Neuron (in vitro differentiated cells): Measurements from ENCODE around the gene MYOM3.

Experiments used
- H2AFZ ChIP-seq: one replicate; pipeline ENCODE4 v1.6.1; 2013; ENCODE audit warnings: low read depth, mild to moderate bottlenecking, inconsistent platforms, low read length, moderate library complexity
- H3K27me3 ChIP-seq: one replicate; pipeline ENCODE4 v1.6.1; 2013; ENCODE audit warnings: low read length; ENCODE audit not compliant: insufficient read depth
- H3K36me3 ChIP-seq: one replicate; pipeline ENCODE4 v1.6.1; 2013; ENCODE audit warnings: low read length; ENCODE audit not compliant: insufficient read depth
- H3K4me1 ChIP-seq: one replicate; pipeline ENCODE4 v1.6.1; 2013; ENCODE audit warnings: low read length; ENCODE audit not compliant: insufficient read depth
- H3K4me3 ChIP-seq: 2 replicates; pipeline ENCODE4 v1.5.1; 2013; ENCODE audit warnings: mild to moderate bottlenecking, low read length, moderate library complexity
- H3K9me3 ChIP-seq: one replicate; pipeline ENCODE4 v1.6.1; 2013; ENCODE audit warnings: low read length

The MYOM3 gene

GRCh38 chr1:24147816-24148215 is 35.9 kb upstream of the MYOM3 start:
- no peaks in the 10 kb centered on the region for H3K9me3 ChIP-seq
- no peaks in the 10 kb centered on the region for H3K4me1 ChIP-seq
- H3K36me3 ChIP-seq = no peaks in the 10 kb centered on the region
- H3K4me3 ChIP-seq = no peak overlapping the region
- H3K27me3 ChIP-seq = peaks cover 33% of the 10 kb centered on the region
- H2AFZ ChIP-seq = no peak overlapping the region

- H3K4me1 ChIP-seq = no peaks in the 10 kb centered on the region
- H2AFZ ChIP-seq = no peak overlapping the region
- H3K27me3 ChIP-seq = peaks cover 33% of the 10 kb centered on the region
- no peaks in the 10 kb centered on the region for H3K36me3 ChIP-seq
- no peaks in the 10 kb centered on the region for H3K9me3 ChIP-seq
- no peak overlapping the region for H3K4me3 ChIP-seq
Measured at GRCh38 chr1:24147194-24147593, 35.3 kb upstream of the MYOM3 start.

GRCh38 chr1:24142546-24143534 is 30.9 kb upstream of the MYOM3 start, which contains the start of gene IL22RA1:
TSS of gene IL22RA1 (minus strand) at chr1:24143140. CDS start at chr1:24143082, 58 bp downstream.
- no peaks in the 10 kb centered on the region for H3K9me3 ChIP-seq
- H3K4me3 ChIP-seq = no peak within 1 kb of the TSS
- H3K4me1 ChIP-seq = no peaks in the 10 kb centered on the region
- no peaks in the 10 kb centered on the region for H3K36me3 ChIP-seq
- H3K27me3 ChIP-seq = peaks cover 27% of the 10 kb centered on the region
- H2AFZ ChIP-seq = no peak within 1 kb of the TSS

- Histone ChIP-seq H2AFZ (no peak overlapping the region), H3K27me3 (peaks cover 24% of the 10 kb centered on the region), H3K36me3 (no peaks in the 10 kb centered on the region), H3K9me3 (no peaks in the 10 kb centered on the region), H3K4me3 (no peak overlapping the region), H3K4me1 (peaks cover 5% of the 10 kb centered on the region)
Measured at GRCh38 chr1:24141311-24141997, 29.5 kb upstream of the MYOM3 start.

GRCh38 chr1:24140741-24141181 is 28.8 kb upstream of the MYOM3 start:
- Histone ChIP-seq H3K36me3 (no peaks in the 10 kb centered on the region), H3K9me3 (no peaks in the 10 kb centered on the region), H2AFZ (no peak overlapping the region), H3K4me1 (peaks cover 5% of the 10 kb centered on the region), H3K27me3 (peaks cover 24% of the 10 kb centered on the region), H3K4me3 (no peak overlapping the region)

- no peak overlapping the region for H3K4me3 ChIP-seq
- H3K9me3 ChIP-seq = no peaks in the 10 kb centered on the region
- H2AFZ ChIP-seq = no peak overlapping the region
- H3K36me3 ChIP-seq = no peaks in the 10 kb centered on the region
- peaks cover 24% of the 10 kb centered on the region for H3K27me3 ChIP-seq
- H3K4me1 ChIP-seq = peaks cover 5% of the 10 kb centered on the region
Measured at GRCh38 chr1:24139841-24140425, 28.0 kb upstream of the MYOM3 start.

- no peak overlapping the region for H2AFZ ChIP-seq
Measured at GRCh38 chr1:24139222-24139489, 27.2 kb upstream of the MYOM3 start.

GRCh38 chr1:24138476-24139221 is 26.7 kb upstream of the MYOM3 start:
- Histone ChIP-seq H3K36me3 (no peaks in the 10 kb centered on the region), H3K4me3 (no peak overlapping the region), H2AFZ (no peak overlapping the region), H3K4me1 (peaks cover 5% of the 10 kb centered on the region), H3K27me3 (peaks cover 13% of the 10 kb centered on the region), H3K9me3 (no peaks in the 10 kb centered on the region)

More at GRCh38 chr1:24139222-24139489, 27.2 kb upstream of the MYOM3 start:
- Histone ChIP-seq H3K27me3 (peaks cover 18% of the 10 kb centered on the region), H3K4me3 (no peak overlapping the region), H3K9me3 (no peaks in the 10 kb centered on the region), H3K36me3 (no peaks in the 10 kb centered on the region), H3K4me1 (peaks cover 5% of the 10 kb centered on the region)

- Histone ChIP-seq H2AFZ (no peak overlapping the region), H3K4me3 (no peak overlapping the region), H3K4me1 (peaks cover 5% of the 10 kb centered on the region), H3K27me3 (peaks cover 7% of the 10 kb centered on the region), H3K9me3 (no peaks in the 10 kb centered on the region), H3K36me3 (no peaks in the 10 kb centered on the region)
Measured at GRCh38 chr1:24136956-24137539, 25.1 kb upstream of the MYOM3 start.

GRCh38 chr1:24134376-24134775 is 22.4 kb upstream of the MYOM3 start:
- Histone ChIP-seq H3K4me3 (no peak overlapping the region), H3K27me3 (no peaks in the 10 kb centered on the region), H3K4me1 (peaks cover 5% of the 10 kb centered on the region), H3K36me3 (no peaks in the 10 kb centered on the region), H3K9me3 (no peaks in the 10 kb centered on the region), H2AFZ (no peak overlapping the region)

- Histone ChIP-seq H2AFZ (no peak overlapping the region), H3K4me1 (peaks cover 5% of the 10 kb centered on the region), H3K9me3 (no peaks in the 10 kb centered on the region), H3K4me3 (no peak overlapping the region), H3K27me3 (no peaks in the 10 kb centered on the region), H3K36me3 (no peaks in the 10 kb centered on the region)
Measured at GRCh38 chr1:24133819-24134218, 21.9 kb upstream of the MYOM3 start.

GRCh38 chr1:24130385-24130784 is 18.4 kb upstream of the MYOM3 start:
- no peaks in the 10 kb centered on the region for H3K36me3 ChIP-seq
- H2AFZ ChIP-seq = no peak overlapping the region
- H3K4me1 ChIP-seq = no peaks in the 10 kb centered on the region
- H3K4me3 ChIP-seq = no peak overlapping the region
- no peaks in the 10 kb centered on the region for H3K27me3 ChIP-seq
- no peaks in the 10 kb centered on the region for H3K9me3 ChIP-seq
